A673 (cell line): ENCODE data around the gene PLA2G4A.

ENCODE experiments used
- CTCF ChIP-seq: fragments of 300-800, 200-600 bp; sonication (generic); conservative IDR thresholded peaks from 2 replicates; pipeline ENCODE4 v1.5.1; 2017; ENCODE audit warnings: low read depth, mild to moderate bottlenecking, antibody characterized with exemption, low read length, moderate library complexity, mixed read lengths
- EZH2 ChIP-seq: fragments of 200-600 bp; sonication (generic); IDR thresholded peaks from 2 replicates; pipeline ENCODE4 v1.6.1; 2017; ENCODE audit warnings: borderline replicate concordance, low read depth, mild to moderate bottlenecking, mixed read lengths, antibody characterized with exemption, low read length; ENCODE audit not compliant: poor library complexity, severe bottlenecking

DNA sequence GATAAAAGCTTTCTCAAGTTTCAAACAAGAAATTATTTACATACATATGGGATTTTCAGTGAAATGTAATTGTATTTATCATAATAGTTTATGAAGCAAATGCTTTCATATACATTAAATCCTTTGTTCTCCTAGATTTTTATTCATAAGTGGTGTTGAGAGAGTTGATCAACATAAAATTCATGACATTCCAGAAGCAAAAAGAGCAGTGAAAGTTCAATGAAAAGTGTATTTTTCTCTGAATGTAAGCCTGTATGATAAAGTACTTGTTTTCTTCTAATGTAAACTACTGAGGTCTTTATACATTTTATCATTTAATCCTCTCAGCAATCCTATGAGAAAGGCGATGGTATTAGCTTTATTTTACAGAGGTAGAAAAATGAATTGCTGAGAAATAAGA is 146.5 kb downstream of the PLA2G4A start:
- TF ChIP-seq CTCF, result no peak
- TF ChIP-seq EZH2, result no peak
